Type B pancreatic cell (in vitro differentiated cells): ENCODE measurements around the gene SEMA4B. TPM values are rescaled to one million over a fixed set of nuclear protein-coding genes. Genes with fewer than 3 reads are reported as not detected.

Experiments used
- DNase-seq: peaks from one replicate; pipeline ENCODE4 v3.0.0; 2021; ENCODE audit warnings: mixed read lengths; ENCODE audit not compliant: unreplicated experiment; ENCODE audit errors: extremely low spot score
- H3K27ac Mint-ChIP-seq: 2 replicates; pipeline ENCODE4 v1.8.0; 2021; ENCODE audit warnings: mild to moderate bottlenecking, mixed read lengths
- H3K27me3 Mint-ChIP-seq: 2 replicates; pipeline ENCODE4 v1.8.0; 2021; ENCODE audit warnings: mixed read lengths
- H3K36me3 Mint-ChIP-seq: 2 replicates; pipeline ENCODE4 v1.8.0; 2021; ENCODE audit warnings: mixed read lengths
- H3K4me1 Mint-ChIP-seq: one replicate; pipeline ENCODE4 v1.8.0; 2021; ENCODE audit warnings: mixed read lengths; ENCODE audit not compliant: unreplicated experiment
- H3K4me3 Mint-ChIP-seq: 2 replicates; pipeline ENCODE4 v1.8.0; 2021; ENCODE audit warnings: mild to moderate bottlenecking, mixed read lengths
- H3K9me3 Mint-ChIP-seq: 2 replicates; pipeline ENCODE4 v1.8.0; 2021; ENCODE audit warnings: mixed read lengths
- total RNA-seq: library from RNA; stranded (reverse); gene quantifications from 2 replicates; pipeline ENCODE4 v1.2.1, GENCODE V29; 2021; ENCODE audit warnings: low replicate concordance
- TF ChIP-seq, protein P1 (sequence below): fragments of 200-600 bp; sonication (generic); conservative IDR thresholded peaks from 2 replicates; pipeline ENCODE4 v1.5.0; 2021; ENCODE audit warnings: antibody characterized with exemption, mild to moderate bottlenecking

Gene SEMA4B
- total RNA-seq, 1 donor from 2014 or later, result 28.9 TPM

- Mint-ChIP-seq H3K27ac (no peak overlapping the region), H3K36me3 (no peaks in the 10 kb centered on the region), H3K4me3 (no peak overlapping the region), H3K9me3 (no peaks in the 10 kb centered on the region), H3K27me3 (peaks cover 4% of the 10 kb centered on the region), H3K4me1 (peaks cover 4% of the 10 kb centered on the region)
- no peak for DNase-seq
- TF ChIP-seq, protein P1, sequence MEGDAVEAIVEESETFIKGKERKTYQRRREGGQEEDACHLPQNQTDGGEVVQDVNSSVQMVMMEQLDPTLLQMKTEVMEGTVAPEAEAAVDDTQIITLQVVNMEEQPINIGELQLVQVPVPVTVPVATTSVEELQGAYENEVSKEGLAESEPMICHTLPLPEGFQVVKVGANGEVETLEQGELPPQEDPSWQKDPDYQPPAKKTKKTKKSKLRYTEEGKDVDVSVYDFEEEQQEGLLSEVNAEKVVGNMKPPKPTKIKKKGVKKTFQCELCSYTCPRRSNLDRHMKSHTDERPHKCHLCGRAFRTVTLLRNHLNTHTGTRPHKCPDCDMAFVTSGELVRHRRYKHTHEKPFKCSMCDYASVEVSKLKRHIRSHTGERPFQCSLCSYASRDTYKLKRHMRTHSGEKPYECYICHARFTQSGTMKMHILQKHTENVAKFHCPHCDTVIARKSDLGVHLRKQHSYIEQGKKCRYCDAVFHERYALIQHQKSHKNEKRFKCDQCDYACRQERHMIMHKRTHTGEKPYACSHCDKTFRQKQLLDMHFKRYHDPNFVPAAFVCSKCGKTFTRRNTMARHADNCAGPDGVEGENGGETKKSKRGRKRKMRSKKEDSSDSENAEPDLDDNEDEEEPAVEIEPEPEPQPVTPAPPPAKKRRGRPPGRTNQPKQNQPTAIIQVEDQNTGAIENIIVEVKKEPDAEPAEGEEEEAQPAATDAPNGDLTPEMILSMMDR, result no peak
These were observed 60.7 kb downstream of the SEMA4B start for GRCh38 chr15:90261811-90262210.

DNA sequence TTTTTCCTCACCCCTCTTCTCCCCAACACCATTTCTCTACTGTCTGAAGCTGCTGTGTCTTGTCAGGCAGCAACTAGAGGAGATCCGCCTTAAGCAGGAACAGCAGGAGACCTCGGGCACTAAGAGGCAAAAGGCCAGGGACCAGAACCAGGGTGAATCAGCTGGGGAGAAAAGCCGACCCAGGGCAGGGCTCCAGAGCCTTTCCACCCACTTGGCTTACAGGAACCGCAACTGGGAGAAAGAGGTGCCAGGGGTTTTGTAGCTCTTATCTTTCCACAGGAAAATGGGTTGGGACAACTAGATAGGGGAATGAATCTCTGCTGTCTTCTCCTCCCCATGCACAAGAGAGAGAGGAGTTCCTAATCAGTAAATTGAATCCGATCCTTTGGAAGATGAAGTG, 61.3 kb downstream of the SEMA4B start:
- Mint-ChIP-seq H3K4me1 (peaks cover 7% of the 10 kb centered on the region), H3K4me3 (peak overlapping the region; percentile 1), H3K36me3 (no peaks in the 10 kb centered on the region), H3K27me3 (no peaks in the 10 kb centered on the region), H3K9me3 (no peaks in the 10 kb centered on the region), H3K27ac (no peak overlapping the region)
- no peak for DNase-seq
- TF ChIP-seq, protein P1, result no peak

GRCh38 chr15:90264671-90265070, 63.5 kb downstream of the SEMA4B start:
- H3K4me1 Mint-ChIP-seq, result peaks cover 20% of the 10 kb centered on the region
- H3K27ac Mint-ChIP-seq, result peak overlapping the region; percentile 97
- no peaks in the 10 kb centered on the region for H3K9me3 Mint-ChIP-seq
- peaks cover 10% of the 10 kb centered on the region for H3K36me3 Mint-ChIP-seq
- DNase-seq, result no peak
- no peaks in the 10 kb centered on the region for H3K27me3 Mint-ChIP-seq
- TF ChIP-seq, protein P1, result no peak
- peak overlapping the region; percentile 98 for H3K4me3 Mint-ChIP-seq

GRCh38 chr15:90265271-90266060, 64.3 kb downstream of the SEMA4B start, which contains the start of gene NGRN:
Gene NGRN (plus strand): TSS chr15:90265672. CDS start chr15:90265713, 41 bp downstream.
- Mint-ChIP-seq H3K27ac (peak within 1 kb of the TSS; percentile 97), H3K9me3 (no peaks in the 10 kb centered on the region), H3K4me1 (peaks cover 26% of the 10 kb centered on the region), H3K27me3 (no peaks in the 10 kb centered on the region), H3K36me3 (peaks cover 17% of the 10 kb centered on the region), H3K4me3 (peak within 1 kb of the TSS; percentile 98)
- peak; percentile 89 for DNase-seq
- TF ChIP-seq, protein P1, result no peak

GRCh38 chr15:90266061-90266431, 64.9 kb downstream of the SEMA4B start:
- TF ChIP-seq, protein P1, result no peak
- Mint-ChIP-seq H3K9me3 (no peaks in the 10 kb centered on the region), H3K4me3 (peak overlapping the region; percentile 98), H3K27me3 (no peaks in the 10 kb centered on the region), H3K4me1 (peaks cover 28% of the 10 kb centered on the region), H3K27ac (peak overlapping the region; percentile 97), H3K36me3 (peaks cover 20% of the 10 kb centered on the region)
- DNase-seq, result no peak
